Hematopoietic multipotent progenitor cell (in vitro differentiated cells): ENCODE measurements around the gene CYP4F8. TPM values are rescaled to one million over a fixed set of nuclear protein-coding genes. Genes with fewer than 3 reads are reported as not detected.
"Not testable (repeated sequence)": the region's sequence is repeated elsewhere in the genome, so short reads cannot be mapped to it uniquely, and the experiment has no call there.

ENCODE experiments used
- DNase-seq, 3 donors: peaks; one replicate each; pipeline ENCODE4 v3.0.0-alpha.2; 2011 to 2015; ENCODE audit warnings: low read depth in 2 of 3, low spot score in 2 of 3
- total RNA-seq: library from RNA; depleted of rRNA; stranded (reverse); fragments of >200 nt; gene quantifications from one replicate; pipeline ENCODE4 v1.2.3, GENCODE V29; 2012

The CYP4F8 gene, protein sequence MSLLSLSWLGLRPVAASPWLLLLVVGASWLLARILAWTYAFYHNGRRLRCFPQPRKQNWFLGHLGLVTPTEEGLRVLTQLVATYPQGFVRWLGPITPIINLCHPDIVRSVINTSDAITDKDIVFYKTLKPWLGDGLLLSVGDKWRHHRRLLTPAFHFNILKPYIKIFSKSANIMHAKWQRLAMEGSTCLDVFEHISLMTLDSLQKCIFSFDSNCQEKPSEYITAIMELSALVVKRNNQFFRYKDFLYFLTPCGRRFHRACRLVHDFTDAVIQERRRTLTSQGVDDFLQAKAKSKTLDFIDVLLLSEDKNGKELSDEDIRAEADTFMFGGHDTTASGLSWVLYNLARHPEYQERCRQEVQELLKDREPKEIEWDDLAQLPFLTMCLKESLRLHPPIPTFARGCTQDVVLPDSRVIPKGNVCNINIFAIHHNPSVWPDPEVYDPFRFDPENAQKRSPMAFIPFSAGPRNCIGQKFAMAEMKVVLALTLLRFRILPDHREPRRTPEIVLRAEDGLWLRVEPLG
- total RNA-seq, result under 0.01 TPM

DNA sequence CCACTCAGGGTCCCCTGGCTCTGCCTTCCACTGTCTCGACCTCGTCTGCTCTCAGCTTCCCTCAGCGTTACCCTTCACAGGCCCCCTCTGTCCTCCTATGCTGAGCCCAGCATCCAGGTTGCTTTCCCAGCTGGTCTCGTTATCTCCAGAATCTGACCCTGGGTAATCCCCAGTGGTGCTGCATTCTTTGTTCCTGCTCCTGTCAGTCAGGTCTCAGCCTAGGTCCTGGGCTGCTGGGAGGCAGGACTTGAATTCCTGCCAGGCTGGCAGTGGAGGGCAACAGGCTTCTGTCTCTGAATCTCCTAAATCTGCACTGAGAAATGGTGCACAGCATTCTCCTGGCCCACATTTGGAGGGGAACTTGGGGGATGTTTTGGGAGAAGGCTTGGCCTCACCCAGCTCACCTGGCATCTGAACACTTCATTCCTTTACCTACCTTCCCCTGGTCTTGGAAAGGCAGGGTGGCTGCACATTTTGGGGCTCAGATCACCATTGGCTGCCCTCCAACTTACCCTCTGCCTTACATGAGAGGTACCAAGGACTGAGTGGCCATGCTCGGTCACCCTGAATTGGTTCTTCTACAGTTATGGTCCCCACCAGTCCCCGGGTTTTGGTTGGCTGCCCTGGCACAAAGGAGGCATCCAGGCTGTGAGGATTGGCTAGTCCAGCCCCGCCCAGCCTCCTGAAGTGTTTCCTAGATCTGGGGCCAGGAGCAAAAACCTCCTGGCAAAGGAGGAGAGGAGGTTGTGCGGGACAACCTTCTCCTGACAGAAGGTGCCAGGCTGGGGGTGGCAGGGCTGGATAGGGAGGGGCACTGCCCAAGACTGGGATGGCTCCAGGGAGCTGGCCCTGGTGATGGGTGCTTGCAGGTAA, at the start of gene CYP4F8:
Gene CYP4F8, plus strand, starts transcription at position 712 of the 873 bp plus-strand sequence. CDS start 399 bp downstream, outside the sequence.
- DNase-seq, result no peak

DNA sequence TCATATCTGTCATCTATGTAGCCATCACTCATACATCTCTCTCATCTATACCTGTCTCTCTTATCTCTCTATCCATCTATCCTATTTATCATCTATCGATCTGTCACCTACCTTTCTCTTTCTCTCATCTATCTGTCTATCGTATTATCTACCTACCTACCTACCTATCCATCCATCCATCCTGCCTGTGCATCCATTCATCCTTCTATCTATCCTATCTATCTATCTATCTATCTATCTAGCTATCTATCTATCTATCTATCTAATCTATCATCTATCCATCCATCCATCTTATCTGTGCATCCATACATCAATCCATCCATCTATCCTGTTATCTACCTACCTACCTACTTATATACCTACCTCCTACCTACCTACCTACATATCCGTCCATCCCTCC, 44.6 kb upstream of the CYP4F8 start:
- DNase-seq, result no peak

GRCh38 chr19:15575406-15575805, 39.6 kb upstream of the CYP4F8 start:
- DNase-seq, result no peak

DNA sequence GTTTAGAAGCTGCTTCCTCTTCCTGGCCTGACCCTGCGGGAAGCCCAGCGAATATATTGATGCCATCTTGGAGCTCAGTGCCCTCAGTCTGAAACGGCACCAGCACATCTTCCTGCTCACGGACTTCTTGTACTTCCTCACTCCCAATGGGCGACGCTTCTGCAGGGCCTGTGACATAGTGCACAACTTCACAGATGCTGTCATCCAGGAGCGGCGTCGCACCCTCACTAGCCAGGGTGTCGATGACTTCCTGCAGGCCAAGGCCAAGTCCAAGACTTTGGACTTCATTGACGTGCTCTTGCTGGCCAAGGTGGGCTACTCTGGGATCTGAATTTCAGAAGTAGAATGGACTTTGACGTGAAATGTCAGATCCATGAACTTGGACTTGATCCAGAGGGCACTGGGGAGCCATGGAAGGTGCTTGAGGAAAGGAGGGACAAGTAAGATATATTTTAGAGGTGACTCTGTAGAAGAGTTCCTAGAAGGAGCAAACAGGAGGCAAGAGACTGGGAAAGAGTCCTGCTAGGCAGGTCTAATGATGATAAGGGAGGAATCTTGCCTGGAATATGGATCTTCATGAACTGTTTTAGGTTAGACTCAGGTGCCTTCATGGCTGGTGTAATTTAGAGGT, 38.4 kb upstream of the CYP4F8 start:
- no peak for DNase-seq

- no peak for DNase-seq
Observed at GRCh38 chr19:15577184-15577771, 37.7 kb upstream of the CYP4F8 start.

DNA sequence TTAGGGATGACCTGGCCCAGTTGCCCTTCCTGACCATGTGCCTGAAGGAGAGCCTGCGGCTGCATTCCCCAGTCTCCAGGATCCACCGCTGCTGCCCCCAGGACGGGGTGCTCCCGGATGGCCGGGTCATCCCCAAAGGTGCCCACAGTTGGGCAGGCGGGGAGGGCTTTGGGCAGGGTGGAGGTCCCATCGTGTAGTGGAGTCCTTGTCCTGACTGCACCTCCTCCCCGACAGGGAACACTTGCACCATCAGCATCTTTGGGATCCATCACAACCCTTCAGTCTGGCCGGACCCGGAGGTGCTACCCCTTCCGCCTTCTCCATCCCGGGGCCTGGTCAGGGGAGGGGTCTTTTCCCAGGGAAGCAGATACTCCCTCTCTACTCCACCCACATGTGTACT, 31.7 kb upstream of the CYP4F8 start:
- no peak for DNase-seq

GRCh38 chr19:15584095-15584494, 30.9 kb upstream of the CYP4F8 start:
- no peak for DNase-seq

- DNase-seq, result peak; percentile 68 to 86 (median 74)
Observed at GRCh38 chr19:15584541-15585115, 30.4 kb upstream of the CYP4F8 start.

- DNase-seq, result peak in 1 of 3 donors; percentile 29
Observed at GRCh38 chr19:15587663-15588062, 27.4 kb upstream of the CYP4F8 start.

- no peak for DNase-seq
Observed at GRCh38 chr19:15588265-15588664, 26.8 kb upstream of the CYP4F8 start.

DNA sequence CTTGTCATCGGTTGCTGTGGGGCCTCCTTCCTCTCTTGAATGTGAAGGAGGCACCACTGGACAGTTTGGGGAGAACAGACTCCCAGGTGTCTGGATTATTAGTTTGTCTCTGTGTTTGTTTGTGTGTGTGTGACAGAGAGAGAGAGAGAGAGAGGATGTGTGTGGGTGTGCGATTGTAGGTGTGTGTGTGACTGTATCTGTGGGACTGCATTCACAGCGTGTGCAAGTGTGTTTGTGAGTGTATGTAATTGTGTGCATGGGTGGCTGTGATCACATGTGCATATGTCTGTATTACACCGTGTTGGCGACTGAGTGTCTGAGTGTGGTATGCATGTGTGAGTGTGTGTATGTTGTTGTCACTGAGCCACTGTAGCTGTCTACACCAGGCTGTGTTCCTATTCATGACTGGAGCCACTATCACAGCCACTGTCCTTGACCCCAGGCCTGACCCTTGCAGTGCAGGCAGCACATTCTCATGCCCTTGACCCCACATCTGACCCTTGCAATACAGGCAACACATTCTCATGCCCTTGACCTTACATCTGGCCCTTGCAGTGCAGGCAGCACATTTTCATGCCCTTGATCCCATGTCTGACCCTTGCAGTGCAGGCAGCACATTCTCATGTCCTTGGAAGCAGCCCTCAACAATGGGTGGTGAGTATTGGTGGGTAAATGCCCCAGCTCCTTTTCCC, 25.1 kb upstream of the CYP4F8 start:
- DNase-seq, result no peak

DNA sequence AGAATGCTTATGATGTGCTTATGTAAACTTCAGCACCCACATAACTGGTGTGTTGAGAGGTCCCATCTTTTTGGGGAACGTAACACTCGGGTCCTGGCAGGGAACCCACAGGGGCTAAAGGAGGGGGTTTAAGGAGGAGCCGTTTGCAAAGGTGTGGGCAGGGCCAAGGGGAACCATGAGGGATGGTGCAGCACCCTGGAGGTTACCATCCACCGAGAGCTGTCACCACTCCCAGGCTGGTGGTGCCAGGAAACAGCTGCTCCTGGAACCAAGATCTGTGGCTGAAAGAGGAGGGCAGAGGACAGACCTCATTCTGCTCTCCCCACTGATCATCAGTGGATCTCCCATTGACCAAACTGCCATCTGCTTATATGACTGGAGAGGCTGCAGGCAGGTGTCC, 23.2 kb upstream of the CYP4F8 start:
- DNase-seq, result no peak

DNA sequence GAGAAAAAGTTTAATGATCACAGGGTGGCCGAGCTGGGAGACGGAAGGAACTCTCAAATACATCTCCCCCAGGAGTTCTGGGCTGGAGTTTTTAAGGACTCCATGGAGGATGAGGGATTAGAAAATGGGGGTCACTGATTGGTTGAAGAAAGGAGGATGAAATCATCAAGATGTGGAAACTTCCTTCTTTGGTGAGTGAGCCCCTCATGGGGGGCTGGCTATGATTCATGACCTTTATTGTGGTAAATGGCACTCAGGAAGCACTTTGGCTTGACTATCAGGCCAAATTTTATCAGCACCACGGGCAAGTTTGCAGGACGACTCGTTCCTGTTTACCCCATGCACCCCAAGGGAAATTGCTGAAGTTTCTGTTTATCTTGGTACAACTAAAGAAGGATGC, 22.5 kb upstream of the CYP4F8 start:
- DNase-seq, result peak in 1 of 3 donors; percentile 22

- DNase-seq, result not testable (repeated sequence)
Observed at GRCh38 chr19:15593766-15594165, 21.3 kb upstream of the CYP4F8 start.

DNA sequence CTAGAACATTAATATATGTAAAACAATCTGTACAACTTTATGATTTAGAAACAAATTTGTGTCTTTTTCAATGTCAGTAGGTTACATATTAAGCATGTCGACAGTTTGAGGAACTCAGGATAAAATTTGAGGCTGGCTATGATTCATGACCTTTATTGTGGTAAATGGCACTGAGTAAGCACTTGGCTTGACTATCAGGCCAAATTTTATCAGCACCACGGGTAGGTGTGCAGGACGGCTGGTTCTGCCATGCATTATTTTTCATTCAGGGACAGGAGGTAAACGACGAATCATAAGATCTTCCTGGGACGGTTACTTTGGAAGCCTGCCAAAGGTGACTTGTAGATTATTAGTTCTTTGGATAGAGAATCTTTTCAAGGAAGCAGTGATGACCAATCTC, 19.9 kb upstream of the CYP4F8 start:
- DNase-seq, result peak in 2 of 3 donors; percentile 27 to 64

DNA sequence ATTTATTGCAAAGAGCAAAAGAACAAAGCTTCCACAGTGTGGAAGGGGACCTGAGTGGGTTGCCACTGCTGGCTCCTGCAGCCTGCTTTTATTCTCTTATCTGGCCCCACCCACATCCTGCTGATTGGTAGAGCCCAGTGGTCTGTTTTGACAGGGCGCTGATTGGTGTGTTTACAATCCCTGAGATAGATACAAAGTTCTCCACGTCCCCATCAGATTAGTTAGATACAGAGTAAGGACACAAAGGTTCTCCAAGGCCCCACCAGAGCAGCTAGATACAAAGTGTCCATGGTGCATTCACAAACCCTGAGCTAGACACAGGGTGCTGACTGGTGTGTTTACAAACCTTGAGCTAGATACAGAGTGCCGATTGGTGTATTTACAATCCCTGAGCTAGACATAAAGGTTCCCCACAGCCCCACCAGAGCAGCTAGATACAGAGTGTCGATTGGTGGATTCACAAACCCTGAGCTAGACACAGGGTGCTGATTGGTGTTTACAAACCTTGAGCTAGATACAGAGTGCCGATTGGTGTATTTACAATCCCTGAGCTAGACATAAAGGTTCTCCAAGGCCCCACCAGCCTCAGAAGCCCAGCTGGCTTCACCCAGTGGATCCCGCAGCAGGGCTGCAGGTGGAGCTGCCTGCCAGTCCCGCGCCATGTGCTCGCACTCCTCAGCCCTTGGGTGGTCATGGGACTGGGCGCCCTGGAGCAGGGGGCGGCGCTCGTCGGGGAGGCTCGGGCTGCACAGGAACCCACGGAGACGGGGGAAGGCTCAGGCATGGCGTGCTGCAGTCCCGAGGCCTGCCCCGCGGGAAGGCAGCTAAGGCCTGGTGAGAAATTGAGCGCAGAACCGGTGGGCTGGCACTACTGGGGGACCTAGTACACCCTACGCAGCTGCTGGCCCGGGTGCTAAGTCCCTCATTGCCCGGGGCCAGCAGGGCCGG, 6.8 kb upstream of the CYP4F8 start:
- not testable (repeated sequence) for DNase-seq

DNA sequence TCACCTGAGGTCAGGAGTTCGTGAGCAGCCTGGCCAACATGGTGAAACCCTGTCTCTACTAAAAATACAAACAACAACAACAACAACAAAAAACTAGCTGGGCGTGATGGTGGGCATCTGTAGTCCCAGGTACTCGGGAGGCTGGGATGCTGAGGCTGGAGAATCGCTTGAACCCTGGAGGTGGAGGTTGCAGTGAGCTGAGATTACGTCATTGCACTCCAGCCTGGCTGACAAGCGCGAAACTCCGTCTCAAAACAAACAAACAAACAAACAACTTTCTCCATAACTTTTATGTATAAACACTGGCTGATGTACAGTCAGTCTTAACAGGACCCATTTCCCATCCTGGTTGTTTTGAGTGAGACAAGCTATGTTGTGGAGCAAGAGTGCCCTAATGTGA, 5.8 kb upstream of the CYP4F8 start:
- no peak for DNase-seq

DNA sequence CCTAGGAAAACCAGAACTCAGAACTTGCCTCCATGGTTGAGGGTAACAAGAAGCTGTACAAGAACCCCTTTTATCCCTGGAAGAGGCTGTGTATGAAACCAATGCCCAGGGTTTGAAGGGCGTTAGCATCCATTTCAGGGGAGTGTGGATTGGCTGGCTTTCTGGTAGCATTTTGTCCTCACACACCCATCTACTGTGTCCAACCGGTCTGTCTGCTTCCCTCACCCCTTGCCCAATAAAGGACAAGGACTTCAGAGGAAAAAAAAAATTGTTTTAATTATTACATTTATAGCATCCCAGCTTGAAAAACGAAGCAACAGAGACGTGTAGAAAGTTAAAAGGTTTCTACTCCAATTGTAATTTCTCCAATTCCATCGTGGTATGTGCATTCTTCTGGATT, 2.7 kb upstream of the CYP4F8 start:
- no peak for DNase-seq

DNA sequence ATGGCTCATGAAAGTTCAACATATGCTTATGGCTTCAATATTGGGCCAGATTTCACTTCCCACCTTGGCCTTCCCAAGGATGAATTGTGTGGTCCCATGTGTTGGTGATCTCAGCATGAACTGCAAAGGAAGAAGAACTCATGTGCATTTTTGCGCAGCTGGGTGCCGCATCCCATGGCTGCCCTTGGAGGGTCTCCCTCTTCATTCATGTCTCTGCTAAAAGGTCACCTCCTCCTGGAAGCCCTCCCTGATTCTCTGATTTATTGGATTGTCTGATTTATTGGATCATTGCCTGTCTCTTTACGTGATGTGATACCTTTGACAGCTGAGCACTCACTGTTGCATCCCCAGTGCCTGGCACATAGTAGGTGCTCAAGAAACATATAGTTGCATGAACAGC, 1.7 kb upstream of the CYP4F8 start:
- no peak for DNase-seq
